Left lung (tissue), 10 donors: Measurements from ENCODE around the gene MIER2. TPM values are rescaled to one million over a fixed set of nuclear protein-coding genes. Genes with fewer than 3 reads are reported as not detected.

ENCODE experiments used
- ATAC-seq: fragments of 200-7000 bp; cut with Tn5 transposase; one replicate; pipeline ENCODE4 v1.9.1; 2020; ENCODE audit warnings: moderate library complexity
- DNase-seq, 4 donors: peaks; one replicate each; pipeline ENCODE4 v3.0.0-alpha.2; 2013 to 2020
- H3K27ac ChIP-seq, 2 donors: fragments of 200-600 bp; sonication (generic) in 1 of 2; one replicate each; pipeline versions ENCODE4 v1.5.0 to v1.8.0; 2020 to 2021
- H3K27me3 ChIP-seq, 2 donors: fragments of 200-600 bp; sonication (generic) in 1 of 2; one replicate each; pipeline versions ENCODE4 v1.5.0 to v1.8.0; 2020 to 2021
- H3K36me3 ChIP-seq, 2 donors: fragments of 200-600 bp; sonication (generic) in 1 of 2; one replicate each; pipeline versions ENCODE4 v1.5.0 to v1.8.0; 2020 to 2021
- H3K4me1 ChIP-seq, 2 donors: fragments of 200-600 bp; one replicate each; pipeline ENCODE4 v1.8.0; 2021
- H3K4me3 ChIP-seq, 2 donors: fragments of 200-600 bp; sonication (generic) in 1 of 2; one replicate each; pipeline versions ENCODE4 v1.5.0 to v1.8.0; 2020 to 2021; ENCODE audit warnings: mild to moderate bottlenecking in 1 of 2
- H3K9me3 ChIP-seq, 2 donors: fragments of 200-600 bp; sonication (generic) in 1 of 2; one replicate each; pipeline versions ENCODE4 v1.5.0 to v1.8.0; 2020 to 2021
- intact Hi-C, 2 donors: fragments of 100-400 bp; cut with DNase I; formaldehyde crosslinking; loops; one replicate each; pipeline versions ENCODE4 v1.11.2 to v1.14.2; 2022
- polyA plus RNA-seq, 6 donors: library from polyadenylated mRNA; unstranded; fragments of 120-200 nt; gene quantifications; one replicate each; pipeline ENCODE4 v1.2.1, GENCODE V29; 2013; ENCODE audit not compliant: insufficient read length in 6 of 6
- total RNA-seq, 2 donors: library from RNA; stranded (reverse); fragmentation: NEBNext Ultra II Directional; extraction: Animal tissue kit (Norgen Biotek cat#: 25700); gene quantifications; one replicate each; pipeline ENCODE4 v1.2.1, GENCODE V29; 2021
- TF ChIP-seq, protein P1 (sequence below), 2 donors: fragments of 200-600 bp; sonication (generic) in 1 of 2; IDR thresholded peaks; one replicate each; pipeline versions ENCODE4 v1.5.0 to v1.8.0; 2021; ENCODE audit warnings: antibody characterized with exemption in 2 of 2
- donor health status: DM: no; HTN: yes; CAD: no.
- donor health status: DM: no; HTN: no; CAD: no.

MIER2 gene
- total and polyA plus RNA-seq, 8 donors, result 20.3 to 41.6 (median 26.8) TPM

DNA sequence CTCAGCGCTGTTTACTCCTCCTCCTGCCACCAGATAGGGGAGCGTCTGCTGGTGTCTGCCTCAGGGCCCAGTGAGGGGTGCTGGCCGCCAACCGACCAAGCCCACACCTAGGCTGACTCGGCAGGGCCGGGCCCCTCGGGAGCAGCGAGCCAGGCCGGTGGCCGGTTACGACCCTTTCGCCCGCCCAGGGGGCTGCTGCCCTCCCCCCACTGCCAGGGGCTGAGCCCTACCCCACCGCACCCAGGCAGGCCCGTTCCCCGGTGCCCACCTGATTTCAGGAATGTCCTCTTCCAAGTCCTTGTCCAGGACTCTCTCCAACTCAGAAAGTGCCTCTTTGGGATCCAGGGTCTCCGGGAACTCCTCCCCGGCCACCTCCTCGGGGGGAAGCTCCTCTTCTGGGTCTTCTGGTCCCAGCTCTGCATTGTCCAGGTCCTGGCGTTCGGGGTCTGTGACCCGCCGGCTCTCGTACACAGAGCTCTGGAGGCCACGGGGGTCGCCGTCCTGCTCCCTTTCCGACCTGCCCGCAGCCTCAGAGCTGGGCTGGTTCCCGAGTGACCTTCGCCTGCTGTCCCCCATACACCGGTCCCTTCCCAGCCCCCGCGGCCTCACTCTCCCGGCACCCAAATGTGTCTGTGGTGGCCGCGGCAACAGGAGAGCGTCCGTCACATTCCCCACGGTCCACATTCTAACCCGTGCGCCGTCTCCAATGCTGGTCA lies 31.0 kb upstream of the MIER2 start:
- intact Hi-C loops, result no loop called here
- H3K27ac ChIP-seq, result no peak overlapping the region
- no peak for DNase-seq
- H3K4me3 ChIP-seq, result no peak overlapping the region
- H3K27me3 ChIP-seq, result peaks cover 6 to 41% of the 10 kb centered on the region in 2 donors
- no peaks in the 10 kb centered on the region for H3K4me1 ChIP-seq
- H3K36me3 ChIP-seq, result no peaks in the 10 kb centered on the region
- ATAC-seq, result no peak
- no peaks in the 10 kb centered on the region for H3K9me3 ChIP-seq
- TF ChIP-seq, protein P1, sequence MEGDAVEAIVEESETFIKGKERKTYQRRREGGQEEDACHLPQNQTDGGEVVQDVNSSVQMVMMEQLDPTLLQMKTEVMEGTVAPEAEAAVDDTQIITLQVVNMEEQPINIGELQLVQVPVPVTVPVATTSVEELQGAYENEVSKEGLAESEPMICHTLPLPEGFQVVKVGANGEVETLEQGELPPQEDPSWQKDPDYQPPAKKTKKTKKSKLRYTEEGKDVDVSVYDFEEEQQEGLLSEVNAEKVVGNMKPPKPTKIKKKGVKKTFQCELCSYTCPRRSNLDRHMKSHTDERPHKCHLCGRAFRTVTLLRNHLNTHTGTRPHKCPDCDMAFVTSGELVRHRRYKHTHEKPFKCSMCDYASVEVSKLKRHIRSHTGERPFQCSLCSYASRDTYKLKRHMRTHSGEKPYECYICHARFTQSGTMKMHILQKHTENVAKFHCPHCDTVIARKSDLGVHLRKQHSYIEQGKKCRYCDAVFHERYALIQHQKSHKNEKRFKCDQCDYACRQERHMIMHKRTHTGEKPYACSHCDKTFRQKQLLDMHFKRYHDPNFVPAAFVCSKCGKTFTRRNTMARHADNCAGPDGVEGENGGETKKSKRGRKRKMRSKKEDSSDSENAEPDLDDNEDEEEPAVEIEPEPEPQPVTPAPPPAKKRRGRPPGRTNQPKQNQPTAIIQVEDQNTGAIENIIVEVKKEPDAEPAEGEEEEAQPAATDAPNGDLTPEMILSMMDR (IDR thresholded peaks at IDR 0.05), result no peak

DNA sequence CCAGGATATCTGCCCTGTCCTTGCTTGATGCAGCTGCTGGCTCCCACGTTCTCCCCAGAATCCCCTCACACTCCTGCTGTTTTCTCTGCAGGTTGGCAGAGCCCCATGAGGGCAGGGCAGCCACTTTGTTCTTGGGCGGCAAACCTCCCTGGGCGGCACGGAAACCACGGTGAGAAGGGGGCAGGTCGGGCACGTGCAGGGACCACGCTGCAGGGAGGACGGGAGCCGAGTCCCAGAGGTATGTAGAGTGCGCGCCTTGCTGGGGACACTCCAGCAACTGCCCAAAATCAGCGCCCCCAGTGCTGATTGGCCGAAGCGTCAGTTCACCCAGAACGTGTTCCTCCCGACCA lies 30.3 kb upstream of the MIER2 start:
- no peaks in the 10 kb centered on the region for H3K4me1 ChIP-seq
- no peak overlapping the region for H3K4me3 ChIP-seq
- no peak for ATAC-seq
- intact Hi-C loops, result no loop called here
- DNase-seq, result no peak
- H3K27ac ChIP-seq, result no peak overlapping the region
- H3K36me3 ChIP-seq, result no peaks in the 10 kb centered on the region
- H3K9me3 ChIP-seq, result no peaks in the 10 kb centered on the region
- TF ChIP-seq, protein P1 (IDR thresholded peaks at IDR 0.05), result no peak
- H3K27me3 ChIP-seq, result peaks cover 6 to 41% of the 10 kb centered on the region in 2 donors

DNA sequence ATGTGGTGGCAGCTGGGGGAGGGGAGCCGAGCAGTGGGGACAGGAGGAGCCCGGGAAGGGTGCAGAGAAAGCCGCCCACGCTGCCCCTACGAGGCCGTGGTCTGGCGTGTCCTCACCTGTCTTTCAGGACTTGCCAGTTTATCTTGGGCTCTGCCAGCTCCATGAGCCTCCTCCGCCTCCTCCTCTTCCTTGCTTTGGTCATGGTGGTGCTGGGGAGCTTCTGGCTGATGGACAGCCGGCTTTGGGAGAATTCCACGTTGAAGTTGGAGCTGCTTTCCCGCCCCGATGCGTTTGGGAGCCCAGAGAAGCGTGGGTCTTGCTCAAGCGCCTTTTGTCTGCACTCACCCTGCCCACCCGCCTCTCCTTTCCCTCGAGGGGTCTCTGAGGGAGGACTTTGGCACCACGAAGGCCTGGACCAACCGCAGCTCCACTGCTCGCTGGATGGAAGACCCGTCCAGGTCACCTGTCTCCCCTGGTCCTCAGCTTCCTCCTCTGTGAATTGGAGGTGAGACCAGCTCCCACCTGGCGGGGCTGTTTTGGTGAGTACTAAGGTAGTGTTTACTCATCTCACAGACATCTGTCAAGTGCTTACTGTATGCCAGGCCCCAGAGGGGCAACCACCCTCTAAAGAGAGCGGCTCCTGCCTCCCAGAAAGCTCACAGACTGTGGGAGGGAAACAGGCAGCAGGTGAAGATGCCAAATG lies 29.7 kb upstream of the MIER2 start:
- Histone ChIP-seq H3K36me3 (no peaks in the 10 kb centered on the region), H3K4me1 (no peaks in the 10 kb centered on the region), H3K4me3 (no peak overlapping the region), H3K27me3 (peaks cover 6 to 43% of the 10 kb centered on the region in 2 donors), H3K27ac (no peak overlapping the region), H3K9me3 (no peaks in the 10 kb centered on the region)
- TF ChIP-seq, protein P1 (IDR thresholded peaks at IDR 0.05), result no peak
- ATAC-seq (no peak), DNase-seq (no peak)
- intact Hi-C loops, result no loop called here

DNA sequence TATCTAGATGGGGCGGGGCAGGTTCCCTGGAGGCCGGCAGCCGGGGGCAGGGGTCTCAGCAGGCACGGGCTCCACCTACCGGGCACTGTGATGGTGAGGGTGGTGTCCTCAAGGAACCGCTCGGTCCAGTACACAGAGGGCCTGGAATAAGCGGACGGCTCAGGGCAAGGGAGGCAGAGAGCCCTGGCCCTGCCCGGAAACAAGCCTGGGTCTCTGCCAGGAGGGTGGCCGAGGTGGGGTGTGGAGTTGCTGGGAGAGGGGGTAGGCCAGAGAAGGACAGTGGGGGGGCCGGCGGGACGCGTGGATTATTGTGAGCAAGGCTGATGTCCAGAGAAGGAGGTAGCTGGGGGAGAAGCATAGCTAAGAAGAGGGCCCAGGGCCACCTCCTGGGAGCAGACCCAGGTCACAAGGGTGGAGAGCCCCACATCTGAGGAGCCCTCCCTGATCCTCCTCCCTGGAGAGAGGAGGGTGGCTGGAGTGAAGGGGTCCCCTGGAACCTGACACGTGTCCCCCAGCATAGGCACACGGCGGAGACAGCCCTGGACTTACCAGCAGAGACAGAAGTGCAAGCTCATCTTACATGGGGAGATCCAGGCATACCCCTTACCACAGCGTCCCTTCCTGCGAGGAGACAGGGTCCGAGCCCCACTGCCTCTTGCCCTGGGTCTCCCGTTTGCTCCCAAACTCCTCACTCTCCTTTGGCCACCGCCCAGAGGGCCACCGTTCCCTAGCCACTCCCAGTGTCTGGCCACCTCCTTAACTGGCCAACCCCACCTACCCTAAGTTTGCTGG lies 29.0 kb upstream of the MIER2 start:
- Histone ChIP-seq H3K27ac (no peak overlapping the region), H3K4me1 (no peaks in the 10 kb centered on the region), H3K36me3 (no peaks in the 10 kb centered on the region), H3K27me3 (peaks cover 6 to 50% of the 10 kb centered on the region in 2 donors), H3K4me3 (no peak overlapping the region), H3K9me3 (no peaks in the 10 kb centered on the region)
- DNase-seq, result no peak
- intact Hi-C loops, result no loop called here
- no peak for ATAC-seq
- TF ChIP-seq, protein P1 (IDR thresholded peaks at IDR 0.05), result no peak
